Activated effector memory CD4-positive, alpha-beta T cell treated with Interleukin-2 at 50 U/mL for 16 hours (primary cell): ENCODE results near the gene HGS.

ENCODE experiments used
- DNase-seq: peaks from one replicate; pipeline ENCODE4 v3.0.0-alpha.2; 2020

Gene HGS, protein sequence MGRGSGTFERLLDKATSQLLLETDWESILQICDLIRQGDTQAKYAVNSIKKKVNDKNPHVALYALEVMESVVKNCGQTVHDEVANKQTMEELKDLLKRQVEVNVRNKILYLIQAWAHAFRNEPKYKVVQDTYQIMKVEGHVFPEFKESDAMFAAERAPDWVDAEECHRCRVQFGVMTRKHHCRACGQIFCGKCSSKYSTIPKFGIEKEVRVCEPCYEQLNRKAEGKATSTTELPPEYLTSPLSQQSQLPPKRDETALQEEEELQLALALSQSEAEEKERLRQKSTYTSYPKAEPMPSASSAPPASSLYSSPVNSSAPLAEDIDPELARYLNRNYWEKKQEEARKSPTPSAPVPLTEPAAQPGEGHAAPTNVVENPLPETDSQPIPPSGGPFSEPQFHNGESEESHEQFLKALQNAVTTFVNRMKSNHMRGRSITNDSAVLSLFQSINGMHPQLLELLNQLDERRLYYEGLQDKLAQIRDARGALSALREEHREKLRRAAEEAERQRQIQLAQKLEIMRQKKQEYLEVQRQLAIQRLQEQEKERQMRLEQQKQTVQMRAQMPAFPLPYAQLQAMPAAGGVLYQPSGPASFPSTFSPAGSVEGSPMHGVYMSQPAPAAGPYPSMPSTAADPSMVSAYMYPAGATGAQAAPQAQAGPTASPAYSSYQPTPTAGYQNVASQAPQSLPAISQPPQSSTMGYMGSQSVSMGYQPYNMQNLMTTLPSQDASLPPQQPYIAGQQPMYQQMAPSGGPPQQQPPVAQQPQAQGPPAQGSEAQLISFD

DNA sequence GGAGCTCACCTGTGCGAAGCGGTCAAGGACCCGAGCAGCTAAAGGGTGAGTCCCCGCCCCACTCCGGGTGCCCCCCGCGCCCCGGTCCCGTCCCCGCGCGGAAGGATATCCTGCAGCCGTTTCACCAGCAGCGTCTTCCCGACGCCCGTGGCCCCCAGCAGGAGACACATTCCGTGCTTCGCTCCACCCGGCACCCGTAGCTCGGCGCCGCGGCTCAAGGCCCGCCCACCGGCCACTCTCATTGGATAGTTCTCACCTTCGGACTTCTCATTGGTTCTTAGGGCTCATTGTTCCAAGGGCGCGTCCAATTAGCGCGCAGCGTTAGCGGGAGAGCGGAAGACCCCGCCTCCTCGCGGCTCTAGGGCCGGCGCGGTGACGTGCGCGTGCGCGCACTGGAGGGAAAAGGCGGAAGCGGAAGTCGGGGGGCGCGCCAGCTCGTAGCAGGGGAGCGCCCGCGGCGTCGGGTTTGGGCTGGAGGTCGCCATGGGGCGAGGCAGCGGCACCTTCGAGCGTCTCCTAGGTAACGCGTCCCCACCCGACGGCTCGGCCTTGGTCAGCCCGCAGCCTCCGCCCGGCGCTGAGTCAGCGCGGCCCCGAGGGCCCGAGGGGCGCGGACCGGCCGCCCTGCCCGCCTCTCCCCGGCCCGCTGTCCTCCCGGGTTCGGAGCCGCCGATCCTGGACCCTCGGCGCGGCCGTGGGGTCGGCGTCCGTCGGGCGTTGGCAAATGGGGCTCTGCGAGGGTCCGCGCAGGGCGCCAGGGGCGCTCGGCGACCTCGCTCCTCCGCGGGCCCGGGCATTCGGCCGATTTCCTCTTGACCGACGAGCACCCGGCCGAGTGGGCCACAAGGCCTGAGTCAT lies at the start of gene HGS, which contains the start of gene ARL16:
HGS (plus strand) TSS at position 428 of the 858 bp plus-strand sequence; CDS start at position 484, 56 bp downstream.
ARL16 (minus strand) TSS at position 214 of the 858 bp plus-strand sequence; CDS start at position 170, 44 bp downstream.
- DNase-seq, result peak; percentile 98

DNA sequence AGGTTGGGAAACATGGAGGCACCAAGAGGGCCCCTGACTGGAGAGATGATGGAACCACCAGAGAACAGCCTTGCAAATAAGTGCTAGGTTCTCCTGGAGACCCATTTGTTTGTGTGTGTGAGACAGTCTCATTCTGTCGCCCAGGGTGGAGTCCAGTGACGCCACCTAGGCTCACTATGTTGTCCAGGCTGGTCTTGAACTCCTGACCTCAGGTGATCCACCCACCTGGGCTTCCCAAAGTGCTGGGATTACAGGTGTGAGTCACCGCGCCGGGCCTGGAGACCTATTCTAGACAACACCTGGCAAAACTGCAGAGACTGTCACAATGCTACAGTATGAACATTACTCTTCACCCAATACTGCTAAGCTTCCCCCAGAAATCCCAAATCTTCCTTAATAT lies 48.4 kb upstream of the HGS start:
- no peak for DNase-seq

DNA sequence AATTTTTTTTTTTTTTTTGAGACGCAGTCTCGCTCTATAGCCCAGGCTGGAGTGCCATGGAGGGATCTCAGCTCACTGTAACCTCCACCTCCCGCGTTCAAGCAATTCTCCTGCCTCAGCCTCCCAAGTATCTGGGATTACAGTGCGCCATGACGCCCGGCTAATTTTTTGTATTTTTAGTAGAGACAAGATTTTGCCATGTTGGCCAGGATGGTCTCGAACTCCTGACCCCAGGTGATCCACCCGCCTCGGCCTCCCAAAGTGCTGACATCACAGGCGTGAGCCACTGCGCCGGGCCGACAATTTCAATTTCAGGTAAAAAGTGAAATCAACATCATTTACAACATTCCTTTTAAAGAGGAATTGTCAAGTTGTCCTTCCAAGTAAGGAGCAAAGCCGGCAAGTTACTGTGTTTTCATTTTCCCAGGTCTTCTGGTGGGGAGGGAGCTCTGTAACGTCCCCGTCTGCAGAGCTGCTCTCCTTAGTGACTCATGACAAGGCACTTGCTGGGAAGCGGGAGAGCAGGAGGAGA lies 47.8 kb upstream of the HGS start:
- no peak for DNase-seq

DNA sequence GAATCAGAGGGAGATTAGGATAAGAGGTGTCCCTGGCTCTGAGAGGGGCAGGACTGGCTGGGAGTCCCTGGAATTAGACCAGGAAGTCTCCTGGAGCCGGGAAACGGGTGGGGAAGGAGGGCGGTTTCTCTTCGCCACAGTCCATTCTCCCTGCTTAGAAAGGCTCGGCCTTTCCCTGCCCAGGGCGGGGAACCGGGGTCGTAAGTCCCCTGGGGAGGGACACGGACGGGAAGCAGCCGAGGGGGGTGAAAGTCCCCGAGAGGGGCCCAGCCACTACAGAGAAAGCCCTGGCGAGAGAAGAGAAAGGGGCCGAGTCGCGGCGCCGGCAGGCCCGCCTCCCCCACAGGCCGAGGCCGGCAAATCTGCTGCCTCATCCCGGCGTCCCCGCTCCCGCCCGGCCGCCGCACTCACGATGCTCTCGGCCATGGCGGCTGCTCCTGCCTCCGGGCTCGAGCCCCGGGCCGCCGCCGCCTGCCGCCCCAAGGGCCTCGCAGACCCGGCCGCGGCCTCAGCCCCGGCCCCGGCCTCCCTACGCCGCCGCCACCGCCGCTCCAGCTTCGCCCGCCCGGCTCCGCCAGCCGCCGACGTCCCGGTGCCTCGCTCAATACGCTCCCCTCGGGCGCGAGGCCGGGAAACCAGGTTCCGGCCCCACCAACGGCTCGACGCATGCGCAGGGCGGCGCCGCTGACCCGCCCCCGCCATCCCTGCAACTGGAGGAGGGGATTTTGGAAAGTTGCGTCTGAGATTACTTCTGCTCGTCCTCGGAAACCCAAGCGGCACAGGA lies 47.1 kb upstream of the HGS start, which contains the start of the genes NPLOC4 and TSPAN10:
NPLOC4 (minus strand) TSS at position 608 of the 784 bp plus-strand sequence; CDS start at position 426, 182 bp downstream.
TSPAN10 (plus strand) TSS at position 692 of the 784 bp plus-strand sequence. CDS start 5,217 bp downstream, outside the sequence.
- DNase-seq, result peak; percentile 77

DNA sequence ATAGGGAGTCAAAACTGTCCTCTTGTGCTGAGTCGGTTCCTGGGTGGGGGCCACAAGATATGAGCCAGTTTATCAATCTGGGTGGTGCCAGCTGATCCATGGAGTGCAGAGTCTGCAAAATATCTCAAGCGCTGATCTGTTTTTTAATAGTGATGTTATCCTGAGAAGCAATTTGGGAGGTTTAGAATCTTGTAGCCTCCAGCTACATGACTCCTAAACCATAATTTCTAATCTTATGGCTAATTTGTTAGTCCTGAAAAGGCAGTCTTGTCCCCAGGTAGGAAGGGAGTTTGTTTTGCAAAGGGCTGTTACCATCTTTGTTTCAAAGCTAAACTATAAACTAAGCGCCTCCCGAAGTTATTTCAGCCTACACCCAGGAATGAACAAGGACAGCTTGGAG lies 45.1 kb upstream of the HGS start:
- no peak for DNase-seq

DNA sequence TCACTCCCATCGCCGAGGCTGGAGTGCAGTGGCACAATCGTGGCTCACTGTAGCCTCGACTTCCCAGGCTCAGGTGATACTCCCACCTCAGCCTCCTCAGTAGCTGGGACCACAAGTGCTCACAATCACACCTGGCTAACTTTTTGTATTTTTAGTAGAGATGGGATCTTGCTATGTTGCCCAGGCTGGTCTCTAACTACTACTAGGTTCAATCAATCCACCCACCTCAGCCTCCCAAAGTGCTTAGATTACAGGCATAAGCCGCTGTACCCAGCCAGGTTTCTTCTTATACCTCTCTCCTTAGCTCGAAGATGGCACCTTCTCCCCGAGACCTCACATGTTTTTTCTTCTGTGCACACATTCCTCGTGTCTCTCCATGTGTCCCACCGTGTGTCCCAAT lies 43.8 kb upstream of the HGS start:
- no peak for DNase-seq

DNA sequence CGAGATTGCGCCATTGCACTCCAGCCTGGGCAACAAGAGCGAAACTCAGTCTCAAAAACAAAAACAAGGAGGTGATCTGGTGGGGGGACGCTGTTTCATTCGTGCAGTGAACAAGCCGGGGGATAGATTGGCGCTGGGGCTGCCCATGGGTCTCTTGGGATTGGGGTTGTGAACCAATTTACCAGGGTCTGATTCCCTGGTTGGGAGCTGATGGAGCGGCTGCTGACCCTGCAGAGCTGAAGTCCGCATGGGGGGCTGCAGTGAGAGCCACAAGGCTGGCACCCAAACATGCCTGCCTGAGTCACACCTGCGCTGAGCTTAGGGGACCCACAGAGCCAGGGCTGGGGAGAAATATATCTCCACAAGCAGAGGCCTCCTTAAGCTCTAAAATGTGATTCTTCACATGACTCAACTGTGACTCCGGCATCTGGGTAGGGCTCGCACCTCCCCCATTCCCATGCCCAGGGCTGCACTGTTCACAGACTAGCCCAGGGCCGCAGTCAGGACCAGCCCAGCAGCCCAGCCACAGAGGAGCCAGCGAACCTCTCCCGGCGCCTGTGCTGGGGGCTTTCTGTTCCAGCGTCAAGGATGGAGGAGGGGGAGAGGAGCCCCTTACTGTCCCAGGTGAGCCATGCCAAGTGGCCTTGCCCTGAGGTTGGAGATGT lies 41.9 kb upstream of the HGS start:
- DNase-seq, result no peak

DNA sequence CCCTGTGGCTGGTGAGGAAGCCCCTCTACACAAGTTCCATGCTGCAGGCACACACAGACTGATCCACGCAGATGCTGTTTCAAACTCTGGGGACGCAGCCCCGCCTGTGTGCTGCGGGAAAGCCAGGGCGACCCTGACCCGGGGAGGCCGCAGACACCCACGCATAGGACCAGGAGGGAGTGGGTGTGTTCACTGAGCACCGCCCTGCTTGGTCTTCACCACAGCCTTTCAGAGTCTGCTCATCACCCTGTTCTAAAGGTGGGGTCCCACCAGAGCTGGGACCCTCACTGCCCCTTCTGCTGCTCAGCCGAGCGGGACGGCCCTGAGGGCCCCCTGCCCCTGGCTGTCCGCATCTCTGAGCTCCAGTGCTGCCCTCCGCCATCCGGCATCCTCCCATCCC lies 39.3 kb upstream of the HGS start:
- DNase-seq, result no peak

DNA sequence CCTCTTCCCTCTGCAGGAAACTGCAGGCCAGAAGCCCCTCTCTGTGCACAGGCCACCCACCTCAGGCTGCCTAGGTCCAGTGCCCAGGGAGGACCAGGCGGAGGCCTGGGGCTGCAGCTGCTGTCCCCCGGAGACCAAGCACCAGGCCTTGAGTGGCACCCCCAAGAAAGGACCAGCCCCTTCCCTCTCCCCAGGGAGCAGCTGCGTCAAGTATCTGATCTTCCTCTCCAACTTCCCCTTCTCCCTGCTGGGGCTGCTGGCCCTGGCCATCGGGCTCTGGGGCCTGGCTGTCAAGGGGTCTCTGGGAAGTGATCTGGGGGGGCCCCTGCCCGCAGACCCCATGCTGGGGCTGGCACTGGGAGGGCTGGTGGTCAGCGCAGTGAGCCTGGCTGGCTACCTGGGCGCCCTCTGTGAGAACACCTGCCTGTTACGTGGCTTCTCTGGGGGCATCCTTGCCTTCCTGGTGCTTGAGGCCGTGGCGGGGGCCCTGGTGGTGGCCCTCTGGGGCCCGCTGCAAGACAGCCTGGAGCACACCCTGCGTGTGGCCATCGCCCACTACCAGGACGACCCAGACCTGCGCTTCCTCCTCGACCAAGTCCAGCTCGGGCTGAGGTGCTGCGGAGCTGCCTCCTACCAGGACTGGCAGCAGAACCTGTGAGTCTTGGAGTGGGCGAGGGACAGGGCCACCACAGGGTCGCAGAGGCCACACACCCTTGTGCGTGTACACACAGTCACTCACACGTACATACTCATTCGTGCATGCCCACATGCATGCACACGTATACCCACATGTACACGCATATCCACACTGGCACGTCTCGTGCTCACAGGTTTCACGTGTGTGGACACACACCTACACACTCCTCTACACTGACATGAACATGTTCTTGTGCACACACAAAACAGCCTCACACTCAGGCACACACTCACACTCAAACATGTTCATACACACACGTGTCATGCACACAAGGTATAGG lies 38.5 kb upstream of the HGS start:
- DNase-seq, result no peak

DNA sequence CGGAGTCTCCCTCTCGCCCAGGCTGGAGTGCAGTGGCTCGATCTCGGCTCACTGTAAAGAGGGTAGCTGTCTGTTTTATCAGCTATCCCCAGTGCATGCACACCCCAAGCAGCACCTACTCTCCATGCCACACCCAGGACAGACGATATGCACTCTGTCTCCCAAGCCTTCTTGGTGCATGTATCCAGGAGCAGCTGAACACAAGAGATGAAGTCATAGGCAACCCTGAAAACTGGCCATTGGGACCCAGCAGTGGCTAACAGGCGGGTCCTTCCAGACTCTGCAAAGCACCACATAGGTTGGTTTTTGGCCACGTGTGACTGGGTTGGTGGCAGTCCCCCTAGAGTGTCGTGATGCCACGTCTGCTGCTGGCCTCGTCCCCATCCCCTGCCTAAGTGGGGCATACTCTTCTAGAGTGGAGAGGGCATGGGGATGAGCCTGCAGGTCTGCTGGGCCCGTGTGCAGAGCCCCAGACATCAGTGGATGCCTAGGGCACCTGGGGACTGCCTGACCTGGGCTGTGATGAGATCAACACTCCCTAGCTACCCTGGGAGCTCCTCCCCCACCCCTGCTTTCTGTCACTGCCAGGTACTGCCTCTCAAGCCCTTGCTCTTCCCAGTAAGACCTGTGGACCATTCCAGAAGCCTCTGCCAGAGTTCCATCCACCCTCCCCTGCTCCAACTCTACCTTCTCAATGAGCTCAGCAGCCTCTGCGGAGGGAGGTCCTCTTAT lies 36.8 kb upstream of the HGS start:
- no peak for DNase-seq

DNA sequence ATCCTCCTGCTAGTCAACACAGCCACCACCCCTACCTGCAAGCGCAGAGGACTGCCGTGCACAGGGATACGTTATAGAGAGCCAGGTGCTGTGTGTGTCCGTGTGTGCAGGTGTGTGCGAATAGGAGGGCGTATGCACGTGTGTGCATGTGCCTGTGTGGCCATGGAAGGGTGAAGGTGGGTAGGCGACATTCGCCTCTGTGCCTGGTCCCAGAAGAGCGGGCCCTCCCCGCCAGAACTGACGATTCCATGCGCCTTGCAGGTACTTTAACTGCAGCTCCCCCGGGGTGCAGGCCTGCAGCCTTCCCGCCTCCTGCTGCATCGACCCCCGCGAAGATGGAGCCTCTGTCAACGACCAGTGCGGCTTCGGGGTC lies 36.2 kb upstream of the HGS start:
- DNase-seq, result no peak

DNA sequence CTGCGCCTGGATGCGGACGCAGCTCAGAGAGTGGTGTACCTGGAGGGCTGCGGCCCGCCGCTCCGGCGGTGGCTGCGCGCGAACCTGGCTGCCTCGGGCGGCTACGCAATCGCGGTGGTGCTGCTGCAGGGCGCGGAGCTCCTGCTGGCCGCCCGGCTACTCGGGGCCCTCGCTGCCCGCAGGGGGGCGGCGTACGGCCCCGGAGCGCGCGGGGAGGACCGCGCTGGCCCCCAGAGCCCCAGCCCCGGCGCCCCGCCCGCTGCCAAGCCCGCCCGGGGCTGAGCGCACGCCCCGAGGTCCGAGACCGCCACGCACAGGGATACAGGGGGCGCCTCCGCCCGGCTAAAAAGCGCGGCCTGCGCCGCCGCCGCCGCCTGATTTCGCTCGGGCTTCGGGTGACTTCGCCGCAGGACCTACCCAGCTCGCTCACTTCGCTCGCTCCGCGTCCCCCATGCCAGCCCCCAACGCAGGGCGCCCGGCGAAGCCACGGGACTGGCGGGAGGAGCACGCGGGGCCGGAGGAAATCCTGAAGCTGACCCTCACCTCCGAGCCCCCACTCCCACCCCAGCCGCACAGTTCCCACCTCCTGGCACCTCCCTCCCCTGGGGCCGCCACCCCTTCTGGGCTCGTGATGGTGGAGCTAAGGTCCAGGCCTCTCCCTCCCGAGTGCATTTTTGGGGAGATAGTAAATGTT lies 35.7 kb upstream of the HGS start:
- DNase-seq, result no peak

DNA sequence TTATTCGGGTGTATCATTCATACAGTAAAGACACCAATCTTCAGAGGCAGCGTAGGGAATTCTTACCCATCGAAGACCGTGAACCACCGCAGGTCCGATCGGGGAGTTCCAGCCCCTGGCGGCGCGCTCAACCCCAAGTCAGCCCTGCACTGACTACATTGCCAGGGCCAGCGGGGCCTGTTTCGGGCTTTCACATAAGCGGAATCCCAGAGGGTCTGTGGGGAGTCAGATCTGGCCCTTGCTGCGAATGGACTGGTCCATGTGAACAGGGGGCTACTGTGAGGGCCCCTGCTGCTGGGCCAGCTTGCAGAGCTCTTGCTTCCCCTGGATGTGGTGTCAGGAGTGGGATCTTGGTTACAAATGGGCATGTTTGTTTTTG lies 35.1 kb upstream of the HGS start:
- no peak for DNase-seq

DNA sequence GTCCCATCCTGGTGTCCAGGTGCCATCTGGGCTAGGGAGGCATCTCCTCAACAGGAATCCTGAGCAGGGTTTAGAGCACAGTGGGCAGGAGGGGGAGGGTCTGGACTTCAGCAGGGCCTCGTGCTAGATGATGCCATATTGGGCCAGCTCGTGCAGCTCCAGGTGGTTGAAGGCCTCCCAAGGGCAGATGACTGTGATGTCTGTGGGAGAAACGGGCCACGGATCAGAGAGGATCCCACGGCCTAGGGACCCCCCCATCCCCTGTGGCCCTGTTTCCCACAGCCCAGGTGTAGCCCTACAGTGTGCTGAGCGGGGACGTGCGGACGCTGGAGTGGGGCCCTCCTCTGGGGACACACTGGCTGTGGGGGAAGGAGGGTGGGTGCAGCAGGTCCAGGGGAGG lies 32.9 kb upstream of the HGS start:
- no peak for DNase-seq

DNA sequence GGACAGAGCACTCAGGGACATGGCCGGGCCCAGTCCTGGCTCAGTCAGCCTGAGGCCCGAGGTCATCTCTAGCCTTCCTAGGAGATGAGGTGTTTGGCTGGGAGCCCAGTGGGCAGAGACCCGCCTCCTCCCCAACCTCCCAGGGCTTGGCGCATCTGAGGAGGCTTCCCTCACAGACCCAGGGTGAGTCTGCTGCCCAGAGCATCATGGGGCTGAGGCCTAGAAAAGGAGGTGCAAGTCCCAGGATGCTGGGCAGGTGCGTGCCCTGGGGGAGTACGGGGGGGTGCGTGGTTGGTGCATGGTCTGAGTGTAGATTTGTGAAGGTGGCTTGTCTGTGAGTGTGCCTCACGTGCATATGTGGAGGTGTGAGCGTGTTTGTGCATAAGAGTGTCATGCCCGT lies 32.1 kb upstream of the HGS start:
- no peak for DNase-seq

DNA sequence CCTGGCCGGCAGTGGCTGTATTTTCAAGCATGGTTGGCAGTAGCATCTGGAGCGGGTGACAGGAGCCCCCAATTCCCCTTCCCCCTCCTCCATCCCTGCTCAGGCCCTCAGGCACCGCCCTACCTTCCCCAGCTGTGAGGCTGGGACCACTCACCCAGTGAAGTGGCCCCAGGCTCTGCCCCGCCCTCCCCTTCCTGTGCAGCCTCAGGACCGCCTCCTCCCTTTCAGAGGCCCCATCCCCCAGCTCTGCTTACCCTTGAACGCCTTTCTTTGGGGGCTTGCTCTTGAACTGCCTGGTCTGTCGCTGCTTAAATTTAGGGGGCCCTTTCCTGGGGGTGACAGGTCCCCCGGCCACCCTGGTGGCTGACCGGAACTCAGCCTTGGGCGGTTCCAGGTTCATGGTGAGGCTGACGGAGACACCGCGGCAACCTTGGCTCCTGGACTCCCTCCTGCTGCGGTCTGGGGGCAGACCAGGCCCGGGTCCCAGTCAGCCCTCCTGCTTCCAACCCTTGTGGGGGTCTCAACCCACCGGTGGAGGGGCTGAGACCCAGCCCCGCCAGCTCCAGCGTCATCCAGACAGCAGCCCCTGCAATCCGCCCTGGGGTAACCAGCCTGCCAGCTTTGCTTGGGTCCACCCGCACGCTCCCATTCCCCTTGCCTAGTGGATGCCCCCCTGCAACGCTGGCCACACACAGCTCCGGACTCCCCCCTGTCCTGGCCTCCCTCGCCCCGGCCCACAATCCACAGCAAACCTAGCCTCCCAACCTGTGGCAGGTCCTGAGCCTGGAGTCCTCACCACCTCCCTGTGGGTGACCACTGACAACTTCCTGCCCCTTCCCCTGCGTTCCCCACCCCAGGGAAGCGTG lies 30.7 kb upstream of the HGS start:
- DNase-seq, result no peak

DNA sequence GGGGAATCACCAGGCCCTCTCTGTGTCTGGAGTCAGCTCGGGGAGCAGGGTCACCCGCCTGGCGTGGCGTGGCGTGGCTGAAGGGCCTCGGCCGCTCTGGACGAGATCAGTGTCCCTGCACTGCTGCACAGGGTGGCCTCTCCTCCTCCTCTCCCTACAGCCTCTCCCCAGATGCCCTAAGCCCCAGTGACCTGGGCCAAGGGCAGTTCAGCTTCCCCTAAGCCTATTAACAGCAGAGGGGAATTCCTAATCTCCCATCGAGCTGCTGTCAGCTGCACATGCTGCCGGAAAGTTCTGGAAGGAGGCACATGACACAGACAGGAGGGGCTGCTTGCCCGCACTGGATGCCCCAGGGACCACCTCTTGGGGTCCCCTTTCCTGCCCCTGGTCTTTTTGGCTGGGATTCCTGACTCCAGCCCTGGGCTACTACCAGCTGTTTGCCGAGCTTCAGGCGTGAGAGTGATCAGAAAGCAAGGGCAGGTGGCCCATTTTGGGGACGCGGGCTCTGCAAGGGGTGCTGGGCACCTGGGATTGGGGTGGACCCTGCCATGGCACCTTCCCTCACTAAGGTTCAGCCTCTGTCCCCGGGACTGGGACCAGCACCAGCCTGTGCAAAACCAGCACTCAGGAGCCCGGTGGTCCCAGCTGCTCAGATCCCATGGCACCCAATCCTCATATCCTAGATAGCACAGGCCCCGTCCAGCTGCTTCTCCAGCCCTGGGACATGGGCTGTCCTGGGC lies 28.3 kb upstream of the HGS start:
- DNase-seq, result no peak
